GM23338 (cell line): ENCODE measurements around the gene TGFB1. TPM values are rescaled to one million over a fixed set of nuclear protein-coding genes. Genes with fewer than 3 reads are reported as not detected.
A peak's percentile ranks its signal among the peaks of the same experiment; 100 is the strongest.

Experiments
- ATAC-seq: fragments of 200-7000 bp; cut with Tn5 transposase; 3 replicates; pipeline ENCODE4 v1.9.1; 2020
- DNase-seq: peaks from one replicate; pipeline ENCODE4 v3.0.0-alpha.2; 2015; ENCODE audit warnings: low spot score
- H2AFZ ChIP-seq: fragments of 200-600 bp; sonication (generic); 2 replicates; pipeline ENCODE4 v1.8.0; 2016; ENCODE audit warnings: antibody characterized with exemption, mild to moderate bottlenecking, moderate library complexity
- H3F3A ChIP-seq: fragments of 200-600 bp; sonication (generic); replicated peaks from 2 replicates; pipeline ENCODE4 v1.8.0; 2017; ENCODE audit warnings: antibody characterized with exemption, mixed run types, low read depth
- H3K27ac ChIP-seq: fragments of 200-600 bp; sonication (generic); 2 replicates; pipeline ENCODE4 v1.6.1; 2016; ENCODE audit warnings: low read depth
- H3K27me3 ChIP-seq: fragments of 200-600 bp; sonication (generic); 2 replicates; pipeline ENCODE4 v1.8.0; 2016; ENCODE audit warnings: mild to moderate bottlenecking, mixed run types, moderate library complexity; ENCODE audit not compliant: insufficient read depth
- H3K36me3 ChIP-seq: fragments of 200-600 bp; sonication (generic); 2 replicates; pipeline ENCODE4 v1.8.0; 2016; ENCODE audit warnings: mild to moderate bottlenecking; ENCODE audit not compliant: insufficient read depth
- H3K4me1 ChIP-seq: fragments of 200-600 bp; sonication (generic); 2 replicates; pipeline ENCODE4 v1.8.0; 2016; ENCODE audit warnings: mild to moderate bottlenecking, moderate library complexity; ENCODE audit not compliant: insufficient read depth
- H3K4me2 ChIP-seq: fragments of 200-600 bp; sonication (generic); 2 replicates; pipeline ENCODE4 v1.7.1; 2017; ENCODE audit warnings: mixed run types
- H3K4me3 ChIP-seq: fragments of 200-600 bp; sonication (generic); 2 replicates; pipeline ENCODE4 v1.6.1; 2016; ENCODE audit warnings: mixed run types
- H3K79me2 ChIP-seq: fragments of 200-600 bp; sonication (generic); replicated peaks from 2 replicates; pipeline ENCODE4 v1.8.0; 2017; ENCODE audit warnings: mild to moderate bottlenecking; ENCODE audit not compliant: insufficient read depth
- H3K9me2 ChIP-seq: fragments of 200-600 bp; sonication (generic); 2 replicates; pipeline ENCODE4 v1.8.0; 2017; ENCODE audit not compliant: insufficient read depth
- H4K20me1 ChIP-seq: fragments of 200-600 bp; sonication (generic); replicated peaks from 2 replicates; pipeline ENCODE4 v1.8.0; 2017; ENCODE audit warnings: mild to moderate bottlenecking; ENCODE audit not compliant: insufficient read depth
- H3K27ac Mint-ChIP-seq: 2 replicates; pipeline ENCODE4 v1.8.0; 2020; ENCODE audit warnings: inconsistent platforms, mild to moderate bottlenecking, moderate library complexity, mixed read lengths
- H3K27me3 Mint-ChIP-seq: 3 replicates; pipeline ENCODE4 v1.8.0; 2022; ENCODE audit warnings: low read depth, mild to moderate bottlenecking, moderate library complexity, mixed read lengths, inconsistent platforms; ENCODE audit not compliant: insufficient read depth, poor library complexity
- H3K36me3 Mint-ChIP-seq: 3 replicates; pipeline ENCODE4 v1.8.0; 2021; ENCODE audit warnings: low read depth, mild to moderate bottlenecking, inconsistent platforms, moderate library complexity, mixed read lengths
- H3K4me1 Mint-ChIP-seq: 3 replicates; pipeline ENCODE4 v1.8.0; 2020; ENCODE audit warnings: mild to moderate bottlenecking, inconsistent platforms, mixed read lengths
- H3K4me3 Mint-ChIP-seq: 3 replicates; pipeline ENCODE4 v1.8.0; 2021; ENCODE audit warnings: moderate library complexity, mild to moderate bottlenecking, inconsistent platforms, mixed read lengths
- H3K9me3 Mint-ChIP-seq: 3 replicates; pipeline ENCODE4 v1.8.0; 2020; ENCODE audit warnings: moderate library complexity, mild to moderate bottlenecking, inconsistent platforms, mixed read lengths
- CREB1 ChIP-seq: fragments of 250-450 bp; sonication (Bioruptor Pico); IDR thresholded peaks from 2 replicates; pipeline ENCODE4 v1.5.0; 2020; ENCODE audit warnings: low read depth, mild to moderate bottlenecking, moderate library complexity
- CTCF ChIP-seq, 2 experiments: fragments of 200-600 bp in 1 of 2; sonication (generic) in 1 of 2; conservative IDR thresholded peaks; 2 replicates each; pipeline versions ENCODE4 v1.5.1 to v1.6.1; 2016 to 2017; ENCODE audit warnings: antibody characterized with exemption in 2 of 2, low read depth in 2 of 2, mild to moderate bottlenecking in 2 of 2, moderate library complexity in 1 of 2
- ETS1 ChIP-seq: IDR thresholded peaks from 2 replicates; pipeline ENCODE4 v1.6.1; 2016; ENCODE audit warnings: antibody characterized with exemption
- EZH2 ChIP-seq: fragments of 200-600 bp; sonication (generic); IDR thresholded peaks from one replicate; pipeline ENCODE4 v1.8.0; 2017; ENCODE audit warnings: antibody characterized with exemption, mild to moderate bottlenecking, low read depth; ENCODE audit not compliant: unreplicated experiment
- EZH2phosphoT487 ChIP-seq: fragments of 200-600 bp; sonication (generic); IDR thresholded peaks from one replicate; pipeline ENCODE4 v1.8.1; 2018; ENCODE audit warnings: antibody characterized with exemption; ENCODE audit not compliant: unreplicated experiment
- JUNB ChIP-seq: IDR thresholded peaks from one replicate; pipeline ENCODE4 v1.6.1; 2016; ENCODE audit warnings: antibody characterized with exemption; ENCODE audit not compliant: unreplicated experiment
- NANOG ChIP-seq: IDR thresholded peaks from 2 replicates; pipeline ENCODE4 v1.6.1; 2016; ENCODE audit warnings: antibody characterized with exemption, borderline replicate concordance
- POLR2AphosphoS5 ChIP-seq: IDR thresholded peaks from 2 replicates; pipeline ENCODE4 v1.6.1; 2016; ENCODE audit warnings: antibody characterized with exemption, low read depth
- REST ChIP-seq: IDR thresholded peaks from one replicate; pipeline ENCODE4 v1.6.1; 2018; ENCODE audit warnings: antibody characterized with exemption; ENCODE audit not compliant: unreplicated experiment
- STAT1 ChIP-seq: IDR thresholded peaks from one replicate; pipeline ENCODE4 v1.6.1; 2016; ENCODE audit warnings: antibody characterized with exemption; ENCODE audit not compliant: unreplicated experiment
- ZNF114 ChIP-seq: fragments of 250-450 bp; sonication (Bioruptor Pico); IDR thresholded peaks from 2 replicates; pipeline ENCODE4 v1.5.0; 2020; ENCODE audit warnings: mild to moderate bottlenecking, moderate library complexity
- ZNF331 ChIP-seq: fragments of 250-450 bp; sonication (Bioruptor Pico); IDR thresholded peaks from 2 replicates; pipeline ENCODE4 v1.5.0; 2020; ENCODE audit warnings: low read depth, mild to moderate bottlenecking, moderate library complexity
- ZNF462 ChIP-seq: fragments of 250-450 bp; sonication (Bioruptor Pico); IDR thresholded peaks from 2 replicates; pipeline ENCODE4 v1.5.0; 2020; ENCODE audit warnings: mild to moderate bottlenecking, moderate library complexity
- polyA plus RNA-seq: library from polyadenylated mRNA; unstranded; fragments of >200 nt; fragmentation: Nextera tagmentation; extraction: Ambion mirVana; gene quantifications from 2 replicates; pipeline ENCODE4 v1.2.1, GENCODE V29; 2016
- total RNA-seq: library from RNA; depleted of rRNA; stranded (reverse); fragments of >200 nt; shearing (Covaris generic); gene quantifications from 2 replicates; pipeline ENCODE4 v1.2.3, GENCODE V29; 2014

The TGFB1 gene
- total and polyA plus RNA-seq, 2 experiments from 2014 or later = 0.99 to 7.9 TPM

GRCh38 chr19:41321204-41321599 lies 32.5 kb downstream of the TGFB1 start:
- peaks cover 37% of the 10 kb centered on the region for H3K4me1 ChIP-seq
- Mint-ChIP-seq H3K27me3 (peaks cover 20% of the 10 kb centered on the region), H3K4me3 (no peak overlapping the region; the same call in 2 of the 3 replicates), H3K9me3 (peaks cover 3% of the 10 kb centered on the region; the same call in 2 of the 3 replicates), H3K27ac (no peak overlapping the region), H3K4me1 (peaks cover 40% of the 10 kb centered on the region), H3K36me3 (peaks cover 49% of the 10 kb centered on the region)
- H3F3A ChIP-seq = peaks cover 27% of the 10 kb centered on the region
- H3K9me2 ChIP-seq = no peaks in the 10 kb centered on the region
- no peak overlapping the region for H3K4me3 ChIP-seq
- no peak overlapping the region for H2AFZ ChIP-seq
- H4K20me1 ChIP-seq = no peaks in the 10 kb centered on the region; the same call in 1 of the 2 replicates
- TF ChIP-seq CREB1 = no peak
- TF ChIP-seq ZNF462 = no peak
- no peak for TF ChIP-seq CTCF (conservative IDR thresholded peaks at IDR 0.05; ENCODE audit: low read depth in 2 of 2)
- no peak for TF ChIP-seq ZNF114 (CRISPR knock-in tag)
- TF ChIP-seq JUNB = no peak
- no peak for TF ChIP-seq EZH2phosphoT487
- no peak for TF ChIP-seq ZNF331 (CRISPR knock-in tag)
- TF ChIP-seq STAT1 = no peak
- TF ChIP-seq NANOG = no peak
- no peak for TF ChIP-seq EZH2
- no peak for TF ChIP-seq REST
- no peak for TF ChIP-seq ETS1
- TF ChIP-seq POLR2AphosphoS5 = no peak
- H3K36me3 ChIP-seq = no peaks in the 10 kb centered on the region
- H3K79me2 ChIP-seq = no peaks in the 10 kb centered on the region
- ATAC-seq (no peak), DNase-seq (no peak)
- no peaks in the 10 kb centered on the region for H3K27me3 ChIP-seq
- H3K27ac ChIP-seq = 0 out of 2 replicates have a peak overlapping the region, but pooled peaks have one; percentile 50
- H3K4me2 ChIP-seq = peak overlapping the region; percentile 48; the same call in 1 of the 2 replicates
